ENCODE measurements around the gene DLGAP1. TPM values are rescaled to one million over a fixed set of nuclear protein-coding genes. Genes with fewer than 3 reads are reported as not detected.

The DLGAP1 gene
- total RNA-seq, 1 experiment from 2014 or later: 0.07 TPM

DNA sequence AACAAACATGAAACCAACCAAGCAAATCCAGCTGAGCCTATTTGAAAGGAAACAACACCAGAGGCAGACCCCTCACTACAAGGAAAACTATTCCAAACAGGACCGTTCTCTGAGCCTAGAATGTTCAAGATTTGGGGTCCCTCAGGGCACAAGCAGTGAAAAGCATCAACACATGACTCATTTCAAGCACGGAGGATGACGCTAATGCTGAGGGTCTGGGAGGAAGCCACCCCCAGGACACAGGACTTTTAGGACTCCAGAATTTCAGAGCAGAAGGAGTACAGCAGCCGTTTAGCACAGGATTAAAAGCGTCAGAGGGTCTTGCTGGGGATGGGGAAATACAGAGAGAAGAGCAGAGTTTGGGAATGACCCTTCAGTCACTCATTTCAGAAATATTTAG is 168.9 kb downstream of the DLGAP1 start:
- ChIA-PET CTCF (no interaction called here), POLR2A (no interaction called here)
- H3K27me3 ChIP-seq (replicated peaks; ENCODE audit: control insufficient read depth, insufficient read depth, low read length): no peaks in the 10 kb centered on the region
- Mint-ChIP-seq H3K36me3 (ENCODE audit: insufficient read depth, unreplicated experiment) (no peaks in the 10 kb centered on the region), H3K9me3 (ENCODE audit: unreplicated experiment) (no peaks in the 10 kb centered on the region), H3K4me3 (ENCODE audit: unreplicated experiment) (no peak overlapping the region), H3K27me3 (ENCODE audit: insufficient read depth, unreplicated experiment) (peaks cover 9% of the 10 kb centered on the region), H3K4me1 (ENCODE audit: low read depth, unreplicated experiment) (no peaks in the 10 kb centered on the region), H3K27ac (ENCODE audit: unreplicated experiment) (no peak overlapping the region)
- DNase-seq: no peak
- intact Hi-C loops (cut with micrococcal nuclease; ENCODE audit: unreplicated experiment): no loop called here
- TF ChIP-seq, protein P1, sequence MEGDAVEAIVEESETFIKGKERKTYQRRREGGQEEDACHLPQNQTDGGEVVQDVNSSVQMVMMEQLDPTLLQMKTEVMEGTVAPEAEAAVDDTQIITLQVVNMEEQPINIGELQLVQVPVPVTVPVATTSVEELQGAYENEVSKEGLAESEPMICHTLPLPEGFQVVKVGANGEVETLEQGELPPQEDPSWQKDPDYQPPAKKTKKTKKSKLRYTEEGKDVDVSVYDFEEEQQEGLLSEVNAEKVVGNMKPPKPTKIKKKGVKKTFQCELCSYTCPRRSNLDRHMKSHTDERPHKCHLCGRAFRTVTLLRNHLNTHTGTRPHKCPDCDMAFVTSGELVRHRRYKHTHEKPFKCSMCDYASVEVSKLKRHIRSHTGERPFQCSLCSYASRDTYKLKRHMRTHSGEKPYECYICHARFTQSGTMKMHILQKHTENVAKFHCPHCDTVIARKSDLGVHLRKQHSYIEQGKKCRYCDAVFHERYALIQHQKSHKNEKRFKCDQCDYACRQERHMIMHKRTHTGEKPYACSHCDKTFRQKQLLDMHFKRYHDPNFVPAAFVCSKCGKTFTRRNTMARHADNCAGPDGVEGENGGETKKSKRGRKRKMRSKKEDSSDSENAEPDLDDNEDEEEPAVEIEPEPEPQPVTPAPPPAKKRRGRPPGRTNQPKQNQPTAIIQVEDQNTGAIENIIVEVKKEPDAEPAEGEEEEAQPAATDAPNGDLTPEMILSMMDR (IDR thresholded peaks at IDR 0.05; ENCODE audit: insufficient read depth in 1 of 2, low read depth in 1 of 2, low read length in 1 of 2, severe bottlenecking in 1 of 2, unreplicated experiment in 1 of 2): no peak
- no peak overlapping the region for H3K4me3 ChIP-seq (ENCODE audit: low read depth, low read length)
- H3K9me3 ChIP-seq: no peaks in the 10 kb centered on the region
- BruUV-seq (replicated peaks): no TSS peak
- H3K4me1 ChIP-seq: no peaks in the 10 kb centered on the region
- H3K36me3 ChIP-seq (ENCODE audit: control insufficient read depth, insufficient read depth, low read length): no peaks in the 10 kb centered on the region

DNA sequence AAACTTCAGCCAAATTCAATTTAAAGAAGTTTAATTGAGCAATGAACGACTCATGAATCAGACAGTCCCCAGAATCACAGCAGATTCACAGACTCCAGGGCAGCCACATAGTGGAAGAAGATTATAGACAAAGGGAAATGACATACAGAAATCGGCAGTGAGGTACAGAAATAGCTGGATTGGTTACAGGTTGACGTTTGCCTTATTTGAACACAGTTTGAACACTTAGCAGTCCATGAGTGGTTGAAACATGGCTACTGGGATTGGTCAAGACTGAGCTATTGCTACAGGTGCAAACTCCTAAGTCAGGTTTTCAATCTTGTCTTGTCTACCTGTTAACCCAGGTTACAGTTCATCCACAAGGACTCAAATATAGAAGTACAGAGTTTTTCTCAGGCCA is 169.6 kb downstream of the DLGAP1 start:
- CTCF ChIA-PET: no interaction called here
- H3K27me3 Mint-ChIP-seq (ENCODE audit: insufficient read depth, unreplicated experiment): peaks cover 9% of the 10 kb centered on the region
- Histone ChIP-seq H3K4me3 (ENCODE audit: low read depth, low read length) (no peak overlapping the region), H3K27me3 (replicated peaks; ENCODE audit: control insufficient read depth, insufficient read depth, low read length) (no peaks in the 10 kb centered on the region), H3K9me3 (no peaks in the 10 kb centered on the region), H3K36me3 (ENCODE audit: control insufficient read depth, insufficient read depth, low read length) (no peaks in the 10 kb centered on the region), H3K4me1 (no peaks in the 10 kb centered on the region)
- DNase-seq: no peak
- no peak overlapping the region for H3K4me3 Mint-ChIP-seq (ENCODE audit: unreplicated experiment)
- no TSS peak for BruUV-seq (replicated peaks)
- intact Hi-C loops (cut with micrococcal nuclease; ENCODE audit: unreplicated experiment): no loop called here
- TF ChIP-seq, protein P1 (IDR thresholded peaks at IDR 0.05; ENCODE audit: insufficient read depth in 1 of 2, low read depth in 1 of 2, low read length in 1 of 2, severe bottlenecking in 1 of 2, unreplicated experiment in 1 of 2): no peak
- H3K9me3 Mint-ChIP-seq (ENCODE audit: unreplicated experiment): no peaks in the 10 kb centered on the region
- no peaks in the 10 kb centered on the region for H3K36me3 Mint-ChIP-seq (ENCODE audit: insufficient read depth, unreplicated experiment)
- no peaks in the 10 kb centered on the region for H3K4me1 Mint-ChIP-seq (ENCODE audit: low read depth, unreplicated experiment)
- no peak overlapping the region for H3K27ac Mint-ChIP-seq (ENCODE audit: unreplicated experiment)
- POLR2A ChIA-PET: no interaction called here

DNA sequence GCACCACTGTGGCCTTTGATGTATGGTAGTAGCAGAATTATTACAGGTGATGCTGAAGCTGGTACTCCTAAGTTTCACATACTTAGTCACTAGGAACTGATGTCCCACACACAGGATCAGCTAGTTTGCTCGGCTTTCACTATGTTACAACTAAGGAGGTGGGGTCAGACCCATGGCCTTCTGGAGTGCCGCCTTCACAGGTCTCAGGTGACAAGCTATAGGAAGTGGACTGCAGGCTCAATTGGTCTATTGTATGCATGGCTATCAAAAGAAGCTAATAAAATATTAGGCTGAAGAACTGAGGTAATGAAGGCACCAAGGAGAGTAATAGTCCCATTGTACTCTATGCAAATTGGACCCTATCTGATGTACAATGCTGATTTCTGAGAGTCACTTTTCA is 170.6 kb downstream of the DLGAP1 start:
- no peaks in the 10 kb centered on the region for H3K36me3 ChIP-seq (ENCODE audit: control insufficient read depth, insufficient read depth, low read length)
- H3K36me3 Mint-ChIP-seq (ENCODE audit: insufficient read depth, unreplicated experiment): no peaks in the 10 kb centered on the region
- DNase-seq: no peak
- H3K27me3 ChIP-seq (replicated peaks; ENCODE audit: control insufficient read depth, insufficient read depth, low read length): no peaks in the 10 kb centered on the region
- ChIA-PET CTCF (no interaction called here), POLR2A (no interaction called here)
- H3K27me3 Mint-ChIP-seq (ENCODE audit: insufficient read depth, unreplicated experiment): peaks cover 9% of the 10 kb centered on the region
- H3K9me3 Mint-ChIP-seq (ENCODE audit: unreplicated experiment): no peaks in the 10 kb centered on the region
- H3K27ac Mint-ChIP-seq (ENCODE audit: unreplicated experiment): no peak overlapping the region
- no TSS peak for BruUV-seq (replicated peaks)
- H3K9me3 ChIP-seq: no peaks in the 10 kb centered on the region
- no peak overlapping the region for H3K4me3 Mint-ChIP-seq (ENCODE audit: unreplicated experiment)
- intact Hi-C loops (cut with micrococcal nuclease; ENCODE audit: unreplicated experiment): no loop called here
- no peaks in the 10 kb centered on the region for H3K4me1 Mint-ChIP-seq (ENCODE audit: low read depth, unreplicated experiment)
- TF ChIP-seq, protein P1 (IDR thresholded peaks at IDR 0.05; ENCODE audit: insufficient read depth in 1 of 2, low read depth in 1 of 2, low read length in 1 of 2, severe bottlenecking in 1 of 2, unreplicated experiment in 1 of 2): no peak
- H3K4me3 ChIP-seq (ENCODE audit: low read depth, low read length): no peak overlapping the region
- no peaks in the 10 kb centered on the region for H3K4me1 ChIP-seq

Data from Caco-2 (cell line).